HEK293 (cell line): ENCODE measurements around the gene KREMEN1.

Source experiments
- CTCF ChIP-seq: fragments of 450-650 bp; formaldehyde crosslinking; IDR thresholded peaks from 2 replicates; pipeline ENCODE4 v1.5.1; 2016; ENCODE audit warnings: missing biosample characterization, missing genetic modification characterization
- YY1 ChIP-seq: fragments of 450-650 bp; formaldehyde crosslinking; IDR thresholded peaks from 2 replicates; pipeline ENCODE4 v1.5.1; 2018; ENCODE audit warnings: missing biosample characterization, missing genetic modification characterization
- ZNF24 ChIP-seq: fragments of 450-650 bp; formaldehyde crosslinking; IDR thresholded peaks from 2 replicates; pipeline ENCODE4 v1.5.1; 2016; ENCODE audit warnings: missing biosample characterization, missing genetic modification characterization
- ZNF513 ChIP-seq: fragments of 450-650 bp; IDR thresholded peaks from 2 replicates; pipeline ENCODE4 v1.5.1; 2018; ENCODE audit warnings: missing biosample characterization, missing genetic modification characterization
- ZNF664 ChIP-seq: fragments of 450-650 bp; formaldehyde crosslinking; IDR thresholded peaks from 2 replicates; pipeline ENCODE4 v1.5.1; 2016; ENCODE audit warnings: missing biosample characterization, missing genetic modification characterization
- ZSCAN5A ChIP-seq: fragments of 450-650 bp; formaldehyde crosslinking; IDR thresholded peaks from 2 replicates; pipeline ENCODE4 v1.5.1; 2016; ENCODE audit warnings: missing biosample characterization, missing genetic modification characterization

- TF ChIP-seq ZNF513, result no peak
- TF ChIP-seq ZNF24 (tag by site-specific recombination), result no peak
- TF ChIP-seq YY1 (tag by site-specific recombination), result no peak
- TF ChIP-seq CTCF (tag by site-specific recombination), result no peak
- no peak for TF ChIP-seq ZSCAN5A
- TF ChIP-seq ZNF664 (tag by site-specific recombination), result no peak
These were observed 124.3 kb downstream of the KREMEN1 start for GRCh38 chr22:29197096-29197495.
